Hepatocyte (in vitro differentiated cells): ENCODE data around the gene EXOC6. TPM values are rescaled to one million over a fixed set of nuclear protein-coding genes. Genes with fewer than 3 reads are reported as not detected.

Experiments used
- DNase-seq: peaks from one replicate; pipeline ENCODE4 v3.0.0-alpha.2; 2016; ENCODE audit warnings: low spot score
- H2AFZ ChIP-seq: fragments of 200-600 bp; sonication (generic); 2 replicates; pipeline ENCODE4 v1.6.0; 2016; ENCODE audit warnings: antibody characterized with exemption, mild to moderate bottlenecking
- H3K27ac ChIP-seq: fragments of 200-600 bp; sonication (generic); 2 replicates; pipeline ENCODE4 v1.5.1; 2016; ENCODE audit warnings: mild to moderate bottlenecking
- H3K27me3 ChIP-seq: fragments of 200-600 bp; sonication (generic); 2 replicates; pipeline ENCODE4 v1.6.1; 2016
- H3K36me3 ChIP-seq: fragments of 200-600 bp; sonication (generic); replicated peaks from 2 replicates; pipeline ENCODE4 v1.5.1; 2016; ENCODE audit warnings: low read depth; ENCODE audit not compliant: insufficient read depth
- H3K4me1 ChIP-seq: fragments of 200-600 bp; sonication (generic); 2 replicates; pipeline ENCODE4 v1.5.1; 2016; ENCODE audit warnings: mild to moderate bottlenecking, moderate library complexity; ENCODE audit not compliant: insufficient read depth
- H3K4me2 ChIP-seq: fragments of 200-600 bp; sonication (generic); 2 replicates; pipeline ENCODE4 v1.6.0; 2016
- H3K4me3 ChIP-seq: fragments of 200-600 bp; sonication (generic); 2 replicates; pipeline ENCODE4 v1.5.1; 2016; ENCODE audit warnings: mild to moderate bottlenecking
- H3K79me2 ChIP-seq: fragments of 200-600 bp; sonication (generic); 2 replicates; pipeline ENCODE4 v1.6.0; 2017; ENCODE audit warnings: mild to moderate bottlenecking
- H3K9me2 ChIP-seq: fragments of 200-600 bp; sonication (generic); replicated peaks from 2 replicates; pipeline ENCODE4 v1.6.0; 2017; ENCODE audit warnings: mild to moderate bottlenecking; ENCODE audit not compliant: insufficient read depth
- H3K9me3 ChIP-seq: fragments of 200-600 bp; sonication (generic); 2 replicates; pipeline ENCODE4 v1.5.1; 2016; ENCODE audit warnings: low read depth, mild to moderate bottlenecking
- H4K20me1 ChIP-seq: fragments of 200-600 bp; sonication (generic); 2 replicates; pipeline ENCODE4 v1.6.0; 2016; ENCODE audit warnings: mild to moderate bottlenecking; ENCODE audit not compliant: insufficient read depth, poor library complexity, severe bottlenecking
- CTCF ChIP-seq: fragments of 200-600 bp; sonication (generic); IDR thresholded peaks from 2 replicates; pipeline ENCODE4 v1.5.1; 2016; ENCODE audit warnings: antibody characterized with exemption, mild to moderate bottlenecking; ENCODE audit not compliant: poor library complexity
- EZH2 ChIP-seq: fragments of 200-600 bp; sonication (generic); IDR thresholded peaks from 2 replicates; pipeline ENCODE4 v1.6.1; 2016; ENCODE audit warnings: antibody characterized with exemption, mild to moderate bottlenecking, borderline replicate concordance
- EZH2phosphoT487 ChIP-seq: fragments of 200-600 bp; sonication (generic); IDR thresholded peaks from one replicate; pipeline ENCODE4 v1.6.1; 2018; ENCODE audit warnings: antibody characterized with exemption, mild to moderate bottlenecking, low read depth, moderate library complexity; ENCODE audit not compliant: unreplicated experiment, severe bottlenecking
- WGBS: methylation state at CpG from one replicate; pipeline ENCODE4 v1.1.6; 2016; ENCODE audit warnings: low lambda C conversion rate; ENCODE audit errors: missing lambda C conversion rate; 5-methylcytosine and 5-hydroxymethylcytosine counted together
- polyA plus RNA-seq: library from polyadenylated mRNA; unstranded; fragments of >200 nt; fragmentation: Nextera tagmentation; extraction: Ambion mirVana; gene quantifications from 2 replicates; pipeline ENCODE4 v1.2.1, GENCODE V29; 2016
- total RNA-seq: library from RNA; depleted of rRNA; stranded (reverse); fragments of >200 nt; gene quantifications from 2 replicates; pipeline ENCODE4 v1.2.3, GENCODE V29; 2014

Gene EXOC6
- total and polyA plus RNA-seq, 2 experiments from 2014 or later: 5.8 to 11.7 TPM

- H2AFZ ChIP-seq: no peak overlapping the region
- WGBS: 99% methylated on average over 10 of the region's 10 CpGs
- H3K79me2 ChIP-seq: no peaks in the 10 kb centered on the region
- no peak for TF ChIP-seq CTCF
- TF ChIP-seq EZH2phosphoT487: no peak
- no peak for TF ChIP-seq EZH2
- no peak overlapping the region for H3K4me2 ChIP-seq
- H3K4me1 ChIP-seq: no peaks in the 10 kb centered on the region
- no peak for DNase-seq
- no peaks in the 10 kb centered on the region for H3K9me3 ChIP-seq
- H3K27ac ChIP-seq: no peak overlapping the region
- no peaks in the 10 kb centered on the region for H3K36me3 ChIP-seq
- no peaks in the 10 kb centered on the region for H4K20me1 ChIP-seq
- H3K4me3 ChIP-seq: no peak overlapping the region
- H3K27me3 ChIP-seq: no peaks in the 10 kb centered on the region
- no peaks in the 10 kb centered on the region for H3K9me2 ChIP-seq
Measured at GRCh38 chr10:92832121-92832520, 16.2 kb upstream of the EXOC6 start.

- TF ChIP-seq CTCF (no peak), EZH2phosphoT487 (no peak), EZH2 (no peak)
- no peaks in the 10 kb centered on the region for H4K20me1 ChIP-seq
- H3K79me2 ChIP-seq: no peaks in the 10 kb centered on the region
- no peak overlapping the region for H2AFZ ChIP-seq
- H3K27me3 ChIP-seq: no peaks in the 10 kb centered on the region
- H3K36me3 ChIP-seq: no peaks in the 10 kb centered on the region
- WGBS: 73% methylated on average over 2 of the region's 2 CpGs
- no peak for DNase-seq
- H3K4me2 ChIP-seq: no peak overlapping the region
- H3K27ac ChIP-seq: no peak overlapping the region
- H3K9me3 ChIP-seq: no peaks in the 10 kb centered on the region
- H3K9me2 ChIP-seq: no peaks in the 10 kb centered on the region
- no peak overlapping the region for H3K4me3 ChIP-seq
- no peaks in the 10 kb centered on the region for H3K4me1 ChIP-seq
Measured at GRCh38 chr10:92832998-92833650, 15.2 kb upstream of the EXOC6 start.

- Histone ChIP-seq H3K4me1 (no peaks in the 10 kb centered on the region), H3K9me3 (no peaks in the 10 kb centered on the region), H3K4me2 (no peak overlapping the region), H2AFZ (no peak overlapping the region), H3K4me3 (no peak overlapping the region), H3K27ac (no peak overlapping the region), H3K27me3 (no peaks in the 10 kb centered on the region), H3K36me3 (no peaks in the 10 kb centered on the region), H3K79me2 (no peaks in the 10 kb centered on the region), H4K20me1 (no peaks in the 10 kb centered on the region), H3K9me2 (no peaks in the 10 kb centered on the region)
- WGBS: 75% methylated on average over 3 of the region's 3 CpGs
- TF ChIP-seq CTCF: no peak
- TF ChIP-seq EZH2: no peak
- TF ChIP-seq EZH2phosphoT487: no peak
- no peak for DNase-seq
Measured at GRCh38 chr10:92834331-92834730, 14.0 kb upstream of the EXOC6 start.

DNA sequence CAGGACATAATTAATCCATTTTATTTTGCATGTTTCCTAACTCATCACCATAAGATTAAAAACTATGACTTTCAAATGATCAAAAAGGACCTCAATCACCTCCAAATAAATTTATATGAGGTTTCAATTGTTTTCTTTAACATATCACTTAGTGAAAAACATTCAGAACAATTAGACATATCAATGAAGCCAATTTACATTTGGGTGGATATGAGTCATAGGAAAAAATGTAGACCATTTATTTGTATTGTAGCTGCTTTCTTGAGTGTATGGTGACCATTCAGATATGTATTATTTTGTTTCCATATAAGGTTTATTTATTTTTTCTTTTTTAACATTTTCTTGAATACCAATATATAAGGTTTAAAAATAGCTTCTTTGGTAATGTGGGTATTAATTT, 13.3 kb upstream of the EXOC6 start:
- no peaks in the 10 kb centered on the region for H3K9me3 ChIP-seq
- TF ChIP-seq EZH2: no peak
- TF ChIP-seq CTCF: no peak
- TF ChIP-seq EZH2phosphoT487: no peak
- no peak for DNase-seq
- H3K4me1 ChIP-seq: no peaks in the 10 kb centered on the region
- H3K4me3 ChIP-seq: no peak overlapping the region
- no peaks in the 10 kb centered on the region for H4K20me1 ChIP-seq
- H3K36me3 ChIP-seq: no peaks in the 10 kb centered on the region
- H3K9me2 ChIP-seq: no peaks in the 10 kb centered on the region
- no peak overlapping the region for H3K27ac ChIP-seq
- H3K4me2 ChIP-seq: no peak overlapping the region
- no peaks in the 10 kb centered on the region for H3K79me2 ChIP-seq
- no peak overlapping the region for H2AFZ ChIP-seq
- no peaks in the 10 kb centered on the region for H3K27me3 ChIP-seq
